ENCODE data around the gene BEST2. TPM values are rescaled to one million over a fixed set of nuclear protein-coding genes. Genes with fewer than 3 reads are reported as not detected.

The BEST2 gene
- total RNA-seq, 1 donor from 2014 or later = not detected

DNA sequence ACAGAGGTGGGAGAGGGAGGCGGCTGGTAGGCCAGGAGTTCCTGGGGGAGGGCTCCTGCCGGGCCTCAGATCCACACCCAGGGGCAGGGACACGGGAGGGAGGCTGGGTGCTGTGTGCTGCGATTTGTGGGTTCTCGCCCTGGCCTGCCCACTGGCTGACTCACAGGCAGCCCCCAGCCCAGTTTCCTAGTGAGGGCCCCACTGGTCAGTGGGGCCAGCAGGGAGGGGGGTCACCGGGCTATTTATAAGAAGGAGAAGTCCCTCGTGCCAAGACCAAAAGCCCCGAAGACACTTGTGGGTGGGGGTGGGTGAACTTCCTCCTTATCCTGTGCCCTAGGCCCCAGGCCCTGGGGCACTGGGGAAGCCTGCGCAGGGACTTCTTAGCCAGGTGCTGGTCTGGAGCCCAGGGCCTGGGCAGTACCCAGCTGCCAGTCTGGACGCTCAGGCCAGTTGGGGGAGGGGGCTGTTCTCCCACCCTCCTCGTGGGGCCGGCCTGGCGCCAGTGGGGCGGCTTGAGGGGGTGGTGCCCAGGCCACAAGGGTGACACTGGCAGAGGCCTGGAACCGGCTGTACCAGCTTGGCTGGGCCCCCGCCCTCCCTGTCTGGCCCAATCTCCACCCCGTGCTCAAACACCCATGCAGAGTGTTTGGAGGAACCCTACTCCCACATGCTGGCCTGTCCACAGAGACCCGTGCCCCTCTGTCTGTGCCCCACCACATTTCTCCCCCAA is 34.7 kb downstream of the BEST2 start:
- peaks cover 51% of the 10 kb centered on the region for H3K4me1 Mint-ChIP-seq
- H3K27ac Mint-ChIP-seq = no peak overlapping the region
- no peaks in the 10 kb centered on the region for H3K27me3 Mint-ChIP-seq
- CTCF ChIA-PET = interaction anchor here (0.7 to 4.3 kb wide), 3 partner anchors 9 to 61 kb away, joined by 3 to 43 read pairs (median 3); no protein-coding TSS in a partner anchor
- POLR2A ChIA-PET = interaction anchor here (1.5 to 13.2 kb wide), 2 partner anchors 8 to 9 kb away, joined by 8 to 909 read pairs; partner anchors contain the start of gene HOOK2
- DNase-seq (peak; percentile 56), ATAC-seq (ENCODE audit: low read depth) (no peak)
- TF ChIP-seq, protein P1, sequence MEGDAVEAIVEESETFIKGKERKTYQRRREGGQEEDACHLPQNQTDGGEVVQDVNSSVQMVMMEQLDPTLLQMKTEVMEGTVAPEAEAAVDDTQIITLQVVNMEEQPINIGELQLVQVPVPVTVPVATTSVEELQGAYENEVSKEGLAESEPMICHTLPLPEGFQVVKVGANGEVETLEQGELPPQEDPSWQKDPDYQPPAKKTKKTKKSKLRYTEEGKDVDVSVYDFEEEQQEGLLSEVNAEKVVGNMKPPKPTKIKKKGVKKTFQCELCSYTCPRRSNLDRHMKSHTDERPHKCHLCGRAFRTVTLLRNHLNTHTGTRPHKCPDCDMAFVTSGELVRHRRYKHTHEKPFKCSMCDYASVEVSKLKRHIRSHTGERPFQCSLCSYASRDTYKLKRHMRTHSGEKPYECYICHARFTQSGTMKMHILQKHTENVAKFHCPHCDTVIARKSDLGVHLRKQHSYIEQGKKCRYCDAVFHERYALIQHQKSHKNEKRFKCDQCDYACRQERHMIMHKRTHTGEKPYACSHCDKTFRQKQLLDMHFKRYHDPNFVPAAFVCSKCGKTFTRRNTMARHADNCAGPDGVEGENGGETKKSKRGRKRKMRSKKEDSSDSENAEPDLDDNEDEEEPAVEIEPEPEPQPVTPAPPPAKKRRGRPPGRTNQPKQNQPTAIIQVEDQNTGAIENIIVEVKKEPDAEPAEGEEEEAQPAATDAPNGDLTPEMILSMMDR (IDR thresholded peaks at IDR 0.05) = no peak
- peaks cover 9% of the 10 kb centered on the region for H3K36me3 Mint-ChIP-seq (ENCODE audit: low read depth)
- H3K4me3 Mint-ChIP-seq = peak overlapping the region; percentile 41
- no peaks in the 10 kb centered on the region for H3K9me3 Mint-ChIP-seq
- intact Hi-C loops (cut with micrococcal nuclease) = no loop called here

- Mint-ChIP-seq H3K36me3 (ENCODE audit: low read depth) (peaks cover 12% of the 10 kb centered on the region), H3K9me3 (no peaks in the 10 kb centered on the region), H3K4me3 (no peak overlapping the region), H3K27ac (no peak overlapping the region), H3K4me1 (peaks cover 44% of the 10 kb centered on the region), H3K27me3 (no peaks in the 10 kb centered on the region)
- ChIA-PET POLR2A (interaction anchor here (1.3 to 13.2 kb wide), 3 partner anchors 9 to 53 kb away, joined by 3 to 909 read pairs (median 8); partner anchors contain the start of genes HOOK2 and TRIR), CTCF (interaction anchor here (0.7 to 4.3 kb wide), 3 partner anchors 9 to 61 kb away, joined by 3 to 43 read pairs (median 3); no protein-coding TSS in a partner anchor)
- TF ChIP-seq, protein P1 (IDR thresholded peaks at IDR 0.05) = no peak
- ATAC-seq (ENCODE audit: low read depth) (no peak), DNase-seq (no peak)
- intact Hi-C loops (cut with micrococcal nuclease) = no loop called here
These were observed 35.4 kb downstream of the BEST2 start for GRCh38 chr19:12786952-12787351.

DNA sequence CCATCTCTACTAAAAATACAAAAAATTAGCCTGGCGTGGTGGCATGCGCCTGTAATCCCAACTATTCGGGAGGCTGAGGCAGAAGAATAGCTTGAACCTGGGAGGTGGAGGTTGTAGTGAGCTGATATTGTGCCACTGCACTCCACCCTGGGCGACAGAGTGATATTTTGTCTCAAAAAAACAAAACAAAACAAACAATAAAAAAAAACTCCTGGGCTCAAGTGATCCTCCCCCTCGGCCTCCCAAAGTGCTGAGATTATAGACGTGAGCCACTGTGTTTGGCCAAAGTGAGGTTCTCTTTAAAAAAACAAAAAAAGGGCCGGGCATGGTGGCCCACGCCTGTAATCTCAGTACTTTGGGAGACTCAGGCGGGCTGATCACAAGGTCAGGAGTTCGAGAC is 35.9 kb downstream of the BEST2 start:
- no peak overlapping the region for H3K4me3 Mint-ChIP-seq
- ATAC-seq (ENCODE audit: low read depth) (no peak), DNase-seq (no peak)
- H3K4me1 Mint-ChIP-seq = peaks cover 39% of the 10 kb centered on the region
- POLR2A ChIA-PET = interaction anchor here (1.3 to 13.2 kb wide), 3 partner anchors 8 to 53 kb away, joined by 3 to 909 read pairs (median 8); partner anchors contain the start of genes HOOK2 and TRIR
- intact Hi-C loops (cut with micrococcal nuclease) = no loop called here
- H3K9me3 Mint-ChIP-seq = no peaks in the 10 kb centered on the region
- peak overlapping the region; percentile 99 for H3K27ac Mint-ChIP-seq
- CTCF ChIA-PET = interaction anchor here (1.0 to 4.3 kb wide), 2 partner anchors 10 to 60 kb away, joined by 3 to 43 read pairs; no protein-coding TSS in a partner anchor
- TF ChIP-seq, protein P1 (IDR thresholded peaks at IDR 0.05) = no peak
- no peaks in the 10 kb centered on the region for H3K27me3 Mint-ChIP-seq
- peaks cover 12% of the 10 kb centered on the region for H3K36me3 Mint-ChIP-seq (ENCODE audit: low read depth)

GRCh38 chr19:12788042-12788681 is 36.6 kb downstream of the BEST2 start:
- Mint-ChIP-seq H3K36me3 (ENCODE audit: low read depth) (peaks cover 15% of the 10 kb centered on the region), H3K27ac (peak overlapping the region; percentile 99), H3K27me3 (no peaks in the 10 kb centered on the region), H3K4me1 (peaks cover 39% of the 10 kb centered on the region), H3K9me3 (no peaks in the 10 kb centered on the region), H3K4me3 (peak overlapping the region; percentile 90)
- ATAC-seq (ENCODE audit: low read depth) (no peak), DNase-seq (no peak)
- POLR2A ChIA-PET = interaction anchor here (0.6 to 13.2 kb wide), 10 partner anchors 10 to 316 kb away, joined by 3 to 909 read pairs (median 5); partner anchors contain the start of genes CALR, HOOK2, RNASEH2A and TRIR
- CTCF ChIA-PET = interaction anchor here (4.3 kb wide), 1 partner anchor 11 kb away, joined by 43 read pairs; no protein-coding TSS in a partner anchor
- intact Hi-C loops (cut with micrococcal nuclease) = no loop called here
- TF ChIP-seq, protein P1 (IDR thresholded peaks at IDR 0.05) = no peak
